ENCODE measurements around the gene BTBD9. TPM values are rescaled to one million over a fixed set of nuclear protein-coding genes. Genes with fewer than 3 reads are reported as not detected.

BTBD9 gene
- total and polyA plus RNA-seq, 2 donors (not counting 1 experiment from before 2014, with no cell fraction given): 4.1 to 48.9 TPM

GRCh38 chr6:38510205-38510604, 129.5 kb downstream of the BTBD9 start:
- POLR2A ChIA-PET: no interaction called here
- DNase-seq: no peak
- no peak overlapping the region for H3K4me3 Mint-ChIP-seq
- H2AFZ ChIP-seq (ENCODE audit: insufficient read depth, low read depth, low read length, poor library complexity, severe bottlenecking): no peak overlapping the region
- H3K4me1 ChIP-seq (ENCODE audit: control insufficient read depth in 2 of 2, insufficient read depth in 2 of 2, low read length in 2 of 2): no peaks in the 10 kb centered on the region
- WGBS (ENCODE audit: insufficient coverage): no CpG with 5 or more reads among the region's 1 CpG
- H3K27me3 ChIP-seq (replicated peaks in 1 of 4; ENCODE audit: control extremely low read depth in 1 of 4, control insufficient read depth in 3 of 4, insufficient read depth in 4 of 4, low read length in 3 of 4): no peaks in the 10 kb centered on the region
- no peak overlapping the region for H3K4me2 ChIP-seq (replicated peaks; ENCODE audit: low read depth, low read length, poor library complexity, severe bottlenecking)
- no peaks in the 10 kb centered on the region for H3K79me2 ChIP-seq (ENCODE audit: control insufficient read depth, insufficient read depth, low read length)
- CTCF ChIA-PET: interaction anchor here (0.6 to 1.5 kb wide), 3 partner anchors 16 to 61 kb away, joined by 3 read pairs; no protein-coding TSS in a partner anchor
- H3K27ac ChIP-seq (ENCODE audit: low read length in 2 of 2): no peak overlapping the region
- no peak for TF ChIP-seq EZH2 (IDR thresholded peaks at IDR 0.05; ENCODE audit: borderline replicate concordance, insufficient read depth, low read depth, low read length, poor library complexity, severe bottlenecking)
- TF ChIP-seq CTCF (IDR thresholded peaks at IDR 0.05): no peak
- no peaks in the 10 kb centered on the region for H3K9me3 Mint-ChIP-seq (ENCODE audit: insufficient read depth)
- intact Hi-C loops (cut with micrococcal nuclease): no loop called here
- no peak overlapping the region for H3K27ac Mint-ChIP-seq
- no peaks in the 10 kb centered on the region for H3K4me1 Mint-ChIP-seq
- no peaks in the 10 kb centered on the region for H3K27me3 Mint-ChIP-seq
- H4K20me1 ChIP-seq (ENCODE audit: control insufficient read depth, insufficient read depth, low read length, poor library complexity, severe bottlenecking): peaks cover 5% of the 10 kb centered on the region
- no peak overlapping the region for H3K9ac ChIP-seq (ENCODE audit: low read length)
- no peak overlapping the region for H3K4me3 ChIP-seq (ENCODE audit: control extremely low read depth in 1 of 5, extremely low read depth in 1 of 5, insufficient read depth in 1 of 5, low read depth in 2 of 5, low read length in 4 of 5)
- ATAC-seq (ENCODE audit: low read depth): no peak
- H3K9me3 ChIP-seq (ENCODE audit: control extremely low read depth in 1 of 3, control insufficient read depth in 2 of 3, insufficient read depth in 1 of 3, low read length in 2 of 3): no peaks in the 10 kb centered on the region
- no peaks in the 10 kb centered on the region for H3K36me3 ChIP-seq (replicated peaks in 1 of 2; ENCODE audit: control extremely low read depth in 1 of 2, control insufficient read depth in 1 of 2, extremely low read depth in 1 of 2, insufficient read depth in 2 of 2, low read length in 1 of 2)

GRCh38 chr6:38509713-38510112, 130.0 kb downstream of the BTBD9 start:
- H3K9ac ChIP-seq (ENCODE audit: low read length): no peak overlapping the region
- no peak overlapping the region for H3K4me3 Mint-ChIP-seq
- ChIA-PET POLR2A (no interaction called here), CTCF (interaction anchor here (0.6 to 1.5 kb wide), 2 partner anchors 16 to 61 kb away, joined by 3 read pairs; no protein-coding TSS in a partner anchor)
- no peak overlapping the region for H2AFZ ChIP-seq (ENCODE audit: insufficient read depth, low read depth, low read length, poor library complexity, severe bottlenecking)
- no peaks in the 10 kb centered on the region for H3K79me2 ChIP-seq (ENCODE audit: control insufficient read depth, insufficient read depth, low read length)
- no peaks in the 10 kb centered on the region for H3K9me3 Mint-ChIP-seq (ENCODE audit: insufficient read depth)
- H3K27ac ChIP-seq (ENCODE audit: low read length in 2 of 2): no peak overlapping the region
- intact Hi-C loops (cut with micrococcal nuclease): no loop called here
- H3K4me2 ChIP-seq (replicated peaks; ENCODE audit: low read depth, low read length, poor library complexity, severe bottlenecking): no peak overlapping the region
- H3K36me3 ChIP-seq (replicated peaks in 1 of 2; ENCODE audit: control extremely low read depth in 1 of 2, control insufficient read depth in 1 of 2, extremely low read depth in 1 of 2, insufficient read depth in 2 of 2, low read length in 1 of 2): no peaks in the 10 kb centered on the region
- H4K20me1 ChIP-seq (ENCODE audit: control insufficient read depth, insufficient read depth, low read length, poor library complexity, severe bottlenecking): peaks cover 5% of the 10 kb centered on the region
- H3K4me1 ChIP-seq (ENCODE audit: control insufficient read depth in 2 of 2, insufficient read depth in 2 of 2, low read length in 2 of 2): no peaks in the 10 kb centered on the region
- TF ChIP-seq EZH2 (IDR thresholded peaks at IDR 0.05; ENCODE audit: borderline replicate concordance, insufficient read depth, low read depth, low read length, poor library complexity, severe bottlenecking): no peak
- TF ChIP-seq CTCF (IDR thresholded peaks at IDR 0.05): no peak
- 100% methylated on average over 1 of the region's 1 CpG for WGBS (ENCODE audit: insufficient coverage)
- H3K27me3 Mint-ChIP-seq: no peaks in the 10 kb centered on the region
- H3K27me3 ChIP-seq (replicated peaks in 1 of 4; ENCODE audit: control extremely low read depth in 1 of 4, control insufficient read depth in 3 of 4, insufficient read depth in 4 of 4, low read length in 3 of 4): no peaks in the 10 kb centered on the region
- no peak for ATAC-seq (ENCODE audit: low read depth)
- H3K9me3 ChIP-seq (ENCODE audit: control extremely low read depth in 1 of 3, control insufficient read depth in 2 of 3, insufficient read depth in 1 of 3, low read length in 2 of 3): no peaks in the 10 kb centered on the region
- no peak overlapping the region for H3K4me3 ChIP-seq (ENCODE audit: control extremely low read depth in 1 of 5, extremely low read depth in 1 of 5, insufficient read depth in 1 of 5, low read depth in 2 of 5, low read length in 4 of 5)
- DNase-seq: no peak
- no peaks in the 10 kb centered on the region for H3K4me1 Mint-ChIP-seq
- no peak overlapping the region for H3K27ac Mint-ChIP-seq

Measured in B cell (primary cell).